ENCODE results near the gene EMP3. TPM values are rescaled to one million over a fixed set of nuclear protein-coding genes. Genes with fewer than 3 reads are reported as not detected.

EMP3 gene
- total RNA-seq, 2 donors from 2014 or later = 11.6 to 29.4 TPM

- DNase-seq = no peak
- TF ChIP-seq CTCF (IDR thresholded peaks at IDR 0.05) = no peak
- no peak overlapping the region for H3K4me3 ChIP-seq
- intact Hi-C loops (cut with DNase I) = loop anchor here (5.0 kb wide), 1 partner anchor 38 kb away; the partner anchor contains the start of genes GRIN2D and KDELR1
- H3K27me3 ChIP-seq = no peaks in the 10 kb centered on the region
- no peak overlapping the region for H3K9ac ChIP-seq (ENCODE audit: low read depth in 2 of 2, low read length in 2 of 2)
- no peaks in the 10 kb centered on the region for H3K9me3 ChIP-seq
- no peaks in the 10 kb centered on the region for H3K36me3 ChIP-seq
- no peak overlapping the region for H3K27ac ChIP-seq
- H3K4me1 ChIP-seq = no peaks in the 10 kb centered on the region
Measured at GRCh38 chr19:48354332-48354992, 29.1 kb downstream of the EMP3 start.

- no peak for DNase-seq
- H3K36me3 ChIP-seq = no peaks in the 10 kb centered on the region
- H3K4me3 ChIP-seq = no peak overlapping the region
- intact Hi-C loops (cut with DNase I) = no loop called here
- H3K9ac ChIP-seq (ENCODE audit: low read depth in 2 of 2, low read length in 2 of 2) = no peak overlapping the region
- H3K9me3 ChIP-seq = no peaks in the 10 kb centered on the region
- no peaks in the 10 kb centered on the region for H3K27me3 ChIP-seq
- H3K4me1 ChIP-seq = no peaks in the 10 kb centered on the region
- no peak for TF ChIP-seq CTCF (IDR thresholded peaks at IDR 0.05)
- H3K27ac ChIP-seq = no peak overlapping the region
Measured at GRCh38 chr19:48355365-48355954, 30.1 kb downstream of the EMP3 start.

- Histone ChIP-seq H3K36me3 (no peaks in the 10 kb centered on the region), H3K9me3 (no peaks in the 10 kb centered on the region), H3K9ac (ENCODE audit: low read depth in 2 of 2, low read length in 2 of 2) (no peak overlapping the region), H3K27me3 (no peaks in the 10 kb centered on the region), H3K4me1 (peaks cover 4% of the 10 kb centered on the region), H3K4me3 (no peak overlapping the region), H3K27ac (no peak overlapping the region)
- intact Hi-C loops (cut with DNase I) = no loop called here
- no peak for TF ChIP-seq CTCF (IDR thresholded peaks at IDR 0.05)
- DNase-seq = no peak
Measured at GRCh38 chr19:48359123-48359522, 33.8 kb downstream of the EMP3 start.

- H3K9ac ChIP-seq (ENCODE audit: low read depth in 2 of 2, low read length in 2 of 2) = no peak overlapping the region
- H3K36me3 ChIP-seq = no peaks in the 10 kb centered on the region
- TF ChIP-seq CTCF (IDR thresholded peaks at IDR 0.05) = no peak
- no peak overlapping the region for H3K27ac ChIP-seq
- no peaks in the 10 kb centered on the region for H3K27me3 ChIP-seq
- no peaks in the 10 kb centered on the region for H3K9me3 ChIP-seq
- H3K4me1 ChIP-seq = peaks cover 4% of the 10 kb centered on the region
- no peak for DNase-seq
- intact Hi-C loops (cut with DNase I) = no loop called here
- H3K4me3 ChIP-seq = no peak overlapping the region
Measured at GRCh38 chr19:48361912-48362311, 36.6 kb downstream of the EMP3 start.

- peak; percentile 95 for DNase-seq
- no peak for TF ChIP-seq CTCF (IDR thresholded peaks at IDR 0.05)
- Histone ChIP-seq H3K9me3 (no peaks in the 10 kb centered on the region), H3K36me3 (no peaks in the 10 kb centered on the region), H3K4me3 (peak overlapping the region; percentile 63), H3K27ac (peak overlapping the region; percentile 98), H3K9ac (ENCODE audit: low read depth in 2 of 2, low read length in 2 of 2) (peak overlapping the region; percentile 85 to 95), H3K27me3 (no peaks in the 10 kb centered on the region), H3K4me1 (peaks cover 4% of the 10 kb centered on the region)
- intact Hi-C loops (cut with DNase I) = no loop called here
Measured at GRCh38 chr19:48362716-48363499, 37.6 kb downstream of the EMP3 start.
